ENCODE measurements around the gene CCBE1. TPM values are rescaled to one million over a fixed set of nuclear protein-coding genes. Genes with fewer than 3 reads are reported as not detected.
"Not testable (repeated sequence)": the region's sequence is repeated elsewhere in the genome, so short reads cannot be mapped to it uniquely, and the experiment has no call there.

CCBE1 gene
- total and polyA plus RNA-seq, 12 donors = 4.8 to 56.8 (median 26.4) TPM

GRCh38 chr18:59650266-59650820, 46.9 kb downstream of the CCBE1 start:
- TF ChIP-seq, protein P1, sequence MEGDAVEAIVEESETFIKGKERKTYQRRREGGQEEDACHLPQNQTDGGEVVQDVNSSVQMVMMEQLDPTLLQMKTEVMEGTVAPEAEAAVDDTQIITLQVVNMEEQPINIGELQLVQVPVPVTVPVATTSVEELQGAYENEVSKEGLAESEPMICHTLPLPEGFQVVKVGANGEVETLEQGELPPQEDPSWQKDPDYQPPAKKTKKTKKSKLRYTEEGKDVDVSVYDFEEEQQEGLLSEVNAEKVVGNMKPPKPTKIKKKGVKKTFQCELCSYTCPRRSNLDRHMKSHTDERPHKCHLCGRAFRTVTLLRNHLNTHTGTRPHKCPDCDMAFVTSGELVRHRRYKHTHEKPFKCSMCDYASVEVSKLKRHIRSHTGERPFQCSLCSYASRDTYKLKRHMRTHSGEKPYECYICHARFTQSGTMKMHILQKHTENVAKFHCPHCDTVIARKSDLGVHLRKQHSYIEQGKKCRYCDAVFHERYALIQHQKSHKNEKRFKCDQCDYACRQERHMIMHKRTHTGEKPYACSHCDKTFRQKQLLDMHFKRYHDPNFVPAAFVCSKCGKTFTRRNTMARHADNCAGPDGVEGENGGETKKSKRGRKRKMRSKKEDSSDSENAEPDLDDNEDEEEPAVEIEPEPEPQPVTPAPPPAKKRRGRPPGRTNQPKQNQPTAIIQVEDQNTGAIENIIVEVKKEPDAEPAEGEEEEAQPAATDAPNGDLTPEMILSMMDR (IDR thresholded peaks at IDR 0.05) = no peak
- TF ChIP-seq POLR2A (IDR thresholded peaks at IDR 0.05) = no peak
- Histone ChIP-seq H3K27me3 (no peaks in the 10 kb centered on the region), H3K4me1 (replicated peaks in 1 of 2) (no peaks in the 10 kb centered on the region), H3K9me3 (replicated peaks in 1 of 3) (no peaks in the 10 kb centered on the region), H3K27ac (no peak overlapping the region), H3K36me3 (replicated peaks in 1 of 2) (no peaks in the 10 kb centered on the region), H3K4me3 (no peak overlapping the region)
- no peak for DNase-seq
- WGBS, 4 donors = 83 to 92% (median 91%) methylated on average over 11 of the region's 11 CpGs
- intact Hi-C loops (cut with DNase I) = no loop called here

DNA sequence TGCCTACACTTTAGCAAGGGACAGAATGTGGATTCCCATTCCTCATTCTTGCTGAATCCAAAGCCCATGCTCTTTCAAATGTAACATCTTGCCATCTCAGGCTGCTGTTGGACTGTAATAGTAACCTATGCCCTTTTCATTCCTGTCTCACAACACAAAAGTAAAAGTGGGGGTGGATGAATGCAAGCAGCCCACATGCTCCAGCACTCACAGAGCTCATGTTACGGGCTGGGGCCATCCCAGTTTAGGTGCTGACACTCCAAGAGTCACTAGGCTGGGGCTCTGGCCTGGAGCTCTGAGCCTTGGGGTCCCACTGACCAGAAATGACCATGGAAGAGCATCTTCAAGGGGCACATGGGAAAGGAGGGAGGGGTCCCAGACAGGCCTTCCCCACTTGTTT, 47.6 kb downstream of the CCBE1 start:
- 60 to 86% (median 84%) methylated on average over 1 of the region's 1 CpG for WGBS, 4 donors
- intact Hi-C loops (cut with DNase I) = no loop called here
- no peaks in the 10 kb centered on the region for H3K36me3 ChIP-seq (replicated peaks in 1 of 2)
- no peaks in the 10 kb centered on the region for H3K4me1 ChIP-seq (replicated peaks in 1 of 2)
- no peaks in the 10 kb centered on the region for H3K9me3 ChIP-seq (replicated peaks in 1 of 3)
- TF ChIP-seq, protein P1 (IDR thresholded peaks at IDR 0.05) = no peak
- no peak for TF ChIP-seq POLR2A (IDR thresholded peaks at IDR 0.05)
- DNase-seq = no peak
- no peaks in the 10 kb centered on the region for H3K27me3 ChIP-seq
- no peak overlapping the region for H3K27ac ChIP-seq
- H3K4me3 ChIP-seq = no peak overlapping the region

DNA sequence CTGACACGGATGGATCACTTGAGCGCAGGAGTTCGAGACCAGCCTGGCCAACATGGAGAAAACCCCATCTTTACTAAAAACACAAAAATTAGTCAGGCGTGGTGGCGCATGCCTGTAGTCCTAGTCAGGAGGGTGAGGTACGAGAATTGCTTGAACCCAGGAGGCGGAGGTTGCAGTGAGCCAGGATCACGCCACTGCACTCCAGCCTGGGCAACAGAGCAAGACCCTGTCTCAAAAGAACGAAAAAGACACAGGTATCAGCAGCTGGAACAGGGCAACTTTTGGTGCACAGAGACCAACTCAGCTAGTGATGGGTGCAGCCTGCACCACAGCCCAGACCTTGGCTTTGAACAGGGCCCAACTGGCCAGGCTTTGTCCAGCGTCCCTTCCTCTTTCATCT, 48.8 kb downstream of the CCBE1 start:
- H3K9me3 ChIP-seq (replicated peaks in 1 of 3); DNase-seq; H3K27me3 ChIP-seq; H3K4me3 ChIP-seq; H3K4me1 ChIP-seq (replicated peaks in 1 of 2); H3K27ac ChIP-seq; intact Hi-C loops (cut with DNase I); H3K36me3 ChIP-seq (replicated peaks in 1 of 2): not testable (repeated sequence)
- WGBS, 4 donors = 94 to 96% (median 95%) methylated on average over 10 of the region's 10 CpGs

DNA sequence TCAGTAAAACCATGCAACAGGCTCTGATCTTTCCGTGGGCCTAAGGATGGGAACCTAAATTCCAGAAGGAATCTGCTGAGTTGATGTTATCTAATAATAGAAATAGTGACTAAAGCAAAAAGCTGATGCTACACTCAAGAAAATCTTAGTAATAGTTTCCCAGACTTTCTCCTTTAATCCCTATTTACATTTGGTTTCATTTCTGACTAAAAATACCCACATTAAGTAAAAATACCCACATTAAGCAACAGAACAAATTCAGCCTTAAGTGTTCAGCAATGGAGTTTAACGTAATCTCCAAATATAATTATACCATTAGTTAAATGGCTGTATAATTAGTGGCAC, 50.3 kb downstream of the CCBE1 start:
- no peak for DNase-seq
- H3K4me1 ChIP-seq (replicated peaks in 1 of 2) = no peaks in the 10 kb centered on the region
- H3K27me3 ChIP-seq = no peaks in the 10 kb centered on the region
- intact Hi-C loops (cut with DNase I) = no loop called here
- no peaks in the 10 kb centered on the region for H3K36me3 ChIP-seq (replicated peaks in 1 of 2)
- WGBS, 4 donors = 72 to 81% (median 75%) methylated on average over 2 of the region's 2 CpGs
- no peak for TF ChIP-seq POLR2A (IDR thresholded peaks at IDR 0.05)
- TF ChIP-seq, protein P1 (IDR thresholded peaks at IDR 0.05) = no peak
- no peak overlapping the region for H3K27ac ChIP-seq
- H3K4me3 ChIP-seq = no peak overlapping the region
- H3K9me3 ChIP-seq (replicated peaks in 1 of 3) = no peaks in the 10 kb centered on the region

DNA sequence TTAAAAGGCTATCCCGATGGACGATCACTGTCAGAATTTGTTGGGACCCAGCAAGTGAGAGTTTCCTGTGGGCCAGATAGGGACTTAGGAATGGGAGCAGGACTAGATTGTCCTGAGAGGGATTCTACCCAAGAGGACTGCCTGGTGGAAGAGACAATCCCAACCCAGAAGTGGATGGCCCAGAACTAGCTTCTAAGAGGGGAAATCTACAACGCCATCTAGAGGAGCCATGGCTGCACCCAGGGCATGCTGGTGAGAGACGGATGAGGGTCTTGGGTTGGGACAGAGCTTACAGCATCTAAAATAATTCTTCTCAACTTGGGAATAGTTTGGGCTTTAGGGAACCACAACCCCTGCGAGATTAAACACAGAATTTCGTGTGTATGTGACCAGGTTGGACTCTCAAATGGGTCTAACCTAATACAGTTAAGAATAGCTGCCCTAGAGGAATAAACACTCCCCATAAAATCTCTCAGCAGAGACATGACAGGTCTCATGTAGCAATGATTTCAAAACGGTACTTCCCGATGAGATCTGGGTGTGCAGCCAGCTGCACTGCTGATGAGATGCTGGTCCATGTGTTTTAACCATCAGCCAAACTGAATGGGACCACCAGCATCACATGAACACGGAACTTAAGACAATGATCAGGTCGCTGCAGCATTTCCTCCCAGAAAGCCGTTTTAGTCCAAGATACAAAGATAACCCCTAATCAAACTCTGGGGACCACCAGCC, 50.8 kb downstream of the CCBE1 start:
- no peak for TF ChIP-seq POLR2A (IDR thresholded peaks at IDR 0.05)
- TF ChIP-seq, protein P1 (IDR thresholded peaks at IDR 0.05) = no peak
- H3K36me3 ChIP-seq (replicated peaks in 1 of 2) = no peaks in the 10 kb centered on the region
- no peak overlapping the region for H3K27ac ChIP-seq
- WGBS, 4 donors = 77 to 87% (median 80%) methylated on average over 11 of the region's 11 CpGs
- no peak for DNase-seq
- H3K4me3 ChIP-seq = no peak overlapping the region
- H3K9me3 ChIP-seq (replicated peaks in 1 of 3) = no peaks in the 10 kb centered on the region
- no peaks in the 10 kb centered on the region for H3K4me1 ChIP-seq (replicated peaks in 1 of 2)
- H3K27me3 ChIP-seq = no peaks in the 10 kb centered on the region
- intact Hi-C loops (cut with DNase I) = no loop called here

Measured in adrenal gland (tissue), 12 donors.